Measurements from ENCODE around the gene SRSF4.

GRCh38 chr1:29224356-29224837 lies 42.7 kb upstream of the SRSF4 start:
- TF ChIP-seq ARNT (IDR thresholded peaks at IDR 0.05), result no peak
- no peak for TF ChIP-seq NFRKB (IDR thresholded peaks at IDR 0.05)
